Femur (tissue), 1 donor: ENCODE results near the gene SLFN11.
"Not testable (repeated sequence)": the region's sequence is repeated elsewhere in the genome, so short reads cannot be mapped to it uniquely, and the experiment has no call there.

Source experiments
- DNase-seq: peaks from one replicate; pipeline ENCODE4 v3.0.0-alpha.2; 2017

Gene SLFN11, protein sequence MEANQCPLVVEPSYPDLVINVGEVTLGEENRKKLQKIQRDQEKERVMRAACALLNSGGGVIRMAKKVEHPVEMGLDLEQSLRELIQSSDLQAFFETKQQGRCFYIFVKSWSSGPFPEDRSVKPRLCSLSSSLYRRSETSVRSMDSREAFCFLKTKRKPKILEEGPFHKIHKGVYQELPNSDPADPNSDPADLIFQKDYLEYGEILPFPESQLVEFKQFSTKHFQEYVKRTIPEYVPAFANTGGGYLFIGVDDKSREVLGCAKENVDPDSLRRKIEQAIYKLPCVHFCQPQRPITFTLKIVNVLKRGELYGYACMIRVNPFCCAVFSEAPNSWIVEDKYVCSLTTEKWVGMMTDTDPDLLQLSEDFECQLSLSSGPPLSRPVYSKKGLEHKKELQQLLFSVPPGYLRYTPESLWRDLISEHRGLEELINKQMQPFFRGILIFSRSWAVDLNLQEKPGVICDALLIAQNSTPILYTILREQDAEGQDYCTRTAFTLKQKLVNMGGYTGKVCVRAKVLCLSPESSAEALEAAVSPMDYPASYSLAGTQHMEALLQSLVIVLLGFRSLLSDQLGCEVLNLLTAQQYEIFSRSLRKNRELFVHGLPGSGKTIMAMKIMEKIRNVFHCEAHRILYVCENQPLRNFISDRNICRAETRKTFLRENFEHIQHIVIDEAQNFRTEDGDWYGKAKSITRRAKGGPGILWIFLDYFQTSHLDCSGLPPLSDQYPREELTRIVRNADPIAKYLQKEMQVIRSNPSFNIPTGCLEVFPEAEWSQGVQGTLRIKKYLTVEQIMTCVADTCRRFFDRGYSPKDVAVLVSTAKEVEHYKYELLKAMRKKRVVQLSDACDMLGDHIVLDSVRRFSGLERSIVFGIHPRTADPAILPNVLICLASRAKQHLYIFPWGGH

GRCh38 chr17:35373534-35373983 lies at the start of gene SLFN11:
Gene SLFN11, minus strand, starts transcription at chr17:35373621. Its CDS starts 9,814 bp downstream, at chr17:35363807.
- DNase-seq, result peak; percentile 87

GRCh38 chr17:35421069-35421468 lies 47.6 kb upstream of the SLFN11 start:
- DNase-seq, result not testable (repeated sequence)

- DNase-seq, result no peak
These were observed 43.2 kb upstream of the SLFN11 start for GRCh38 chr17:35416659-35417058.

DNA sequence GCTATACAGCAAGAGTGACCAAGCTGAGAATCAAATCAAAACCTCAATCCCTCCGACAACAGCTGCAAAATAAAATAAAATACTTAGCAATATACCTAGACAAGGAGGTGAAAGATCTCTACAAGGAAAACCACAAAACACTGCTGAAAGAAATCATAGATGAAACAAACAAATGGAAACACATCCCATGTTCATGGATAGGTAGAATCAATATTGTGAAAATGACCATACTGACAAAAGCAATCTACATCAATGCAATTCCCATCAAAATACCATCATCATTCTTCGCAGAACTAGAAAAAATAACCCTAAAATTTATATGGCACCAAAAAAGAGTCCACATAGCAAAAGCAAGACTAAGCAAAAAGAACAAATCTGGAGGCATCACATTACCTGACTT lies 41.3 kb upstream of the SLFN11 start:
- not testable (repeated sequence) for DNase-seq

DNA sequence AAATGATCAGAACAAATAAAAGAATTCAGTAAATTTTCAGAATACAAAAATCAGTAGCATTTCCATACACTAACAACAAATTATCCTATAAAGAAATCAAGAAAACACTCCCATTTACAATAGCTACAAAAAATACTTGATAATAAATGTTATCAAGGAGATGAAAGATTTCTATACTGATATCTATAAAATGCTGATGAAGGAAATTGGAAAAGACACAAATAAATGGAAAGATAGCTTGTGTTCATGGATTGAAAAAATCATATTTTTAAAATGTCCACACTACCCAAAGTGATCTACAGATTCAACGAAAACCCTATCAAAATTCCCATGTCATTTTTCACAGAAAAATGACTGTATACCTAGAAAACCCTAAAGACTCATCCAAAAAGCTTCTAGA lies 40.8 kb upstream of the SLFN11 start:
- DNase-seq, result no peak

DNA sequence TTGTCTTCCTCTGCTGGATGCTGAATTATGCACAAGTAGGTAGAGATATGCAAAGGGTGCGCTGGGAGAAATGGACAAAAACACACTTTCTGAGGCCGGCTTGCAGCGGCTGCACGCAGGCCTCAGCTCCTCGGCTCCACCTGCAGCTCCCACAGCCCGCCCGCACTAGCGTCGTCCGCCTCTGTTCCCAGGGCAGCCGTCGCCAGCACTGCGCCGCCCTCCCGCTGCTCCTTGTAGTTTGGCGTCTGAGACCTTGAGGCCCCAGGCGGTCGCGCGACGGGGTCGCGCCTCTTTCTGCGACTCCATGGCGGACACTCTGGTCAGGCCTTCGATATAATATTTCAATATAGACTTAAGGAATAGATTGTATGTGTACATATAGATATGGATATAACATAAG lies 34.1 kb upstream of the SLFN11 start:
- no peak for DNase-seq

GRCh38 chr17:35406568-35406967 lies 33.1 kb upstream of the SLFN11 start:
- DNase-seq, result no peak

DNA sequence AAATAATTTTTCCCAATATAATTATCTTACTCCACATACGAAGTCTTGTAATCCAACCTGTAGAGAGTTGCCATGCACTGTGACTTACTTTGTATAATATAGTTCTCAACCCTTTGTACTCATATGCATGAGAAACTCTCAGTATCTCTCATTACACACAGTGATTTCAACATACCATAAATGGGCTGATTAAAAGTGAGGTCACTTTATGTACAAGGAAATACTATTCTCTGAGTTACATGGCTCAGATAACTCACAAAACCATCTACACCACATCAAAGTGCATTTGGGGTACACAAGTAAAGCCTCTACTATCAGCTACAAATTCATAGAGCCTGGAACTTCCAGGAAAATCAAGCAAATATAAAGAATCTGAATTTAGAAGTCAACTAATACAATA lies 30.9 kb upstream of the SLFN11 start:
- DNase-seq, result no peak

DNA sequence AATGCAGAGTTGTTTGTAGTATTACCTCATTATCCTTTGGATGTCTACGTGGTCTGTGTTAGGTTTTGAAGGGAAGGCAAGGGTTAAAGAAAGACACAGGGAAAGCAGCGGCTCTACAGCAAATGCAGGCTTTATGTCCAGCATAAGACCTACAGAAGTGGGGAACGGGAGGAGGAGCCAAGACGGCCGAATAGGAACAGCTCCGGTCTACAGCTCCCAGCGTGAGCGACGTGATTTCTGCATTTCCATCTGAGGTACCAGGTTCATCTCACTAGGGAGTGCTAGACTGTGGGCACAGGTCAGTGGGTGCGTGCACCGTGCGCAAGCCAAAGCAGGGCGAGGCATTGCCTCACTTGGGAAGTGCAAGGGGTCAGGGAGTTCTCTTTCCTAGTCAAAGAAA lies 20.4 kb upstream of the SLFN11 start:
- not testable (repeated sequence) for DNase-seq

DNA sequence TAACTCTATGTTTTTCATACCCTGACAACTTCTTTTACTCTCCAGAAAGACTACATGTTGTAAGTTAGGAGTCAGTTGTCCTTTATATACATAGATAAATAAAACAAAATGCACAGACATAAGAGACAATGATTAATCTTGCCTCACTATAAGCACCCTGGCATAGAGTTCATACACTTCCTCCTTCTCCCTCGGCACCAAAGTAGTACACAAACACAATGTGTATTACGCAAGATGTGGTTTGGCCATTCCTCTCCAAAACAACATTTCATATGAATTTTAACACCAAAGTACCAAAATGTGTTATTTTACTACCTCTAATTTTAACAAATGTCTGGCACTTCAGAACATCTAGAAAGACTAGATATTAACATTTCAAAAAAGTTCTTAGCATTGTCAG lies 17.2 kb upstream of the SLFN11 start:
- DNase-seq, result no peak

GRCh38 chr17:35390156-35390555 lies 16.7 kb upstream of the SLFN11 start:
- DNase-seq, result no peak

DNA sequence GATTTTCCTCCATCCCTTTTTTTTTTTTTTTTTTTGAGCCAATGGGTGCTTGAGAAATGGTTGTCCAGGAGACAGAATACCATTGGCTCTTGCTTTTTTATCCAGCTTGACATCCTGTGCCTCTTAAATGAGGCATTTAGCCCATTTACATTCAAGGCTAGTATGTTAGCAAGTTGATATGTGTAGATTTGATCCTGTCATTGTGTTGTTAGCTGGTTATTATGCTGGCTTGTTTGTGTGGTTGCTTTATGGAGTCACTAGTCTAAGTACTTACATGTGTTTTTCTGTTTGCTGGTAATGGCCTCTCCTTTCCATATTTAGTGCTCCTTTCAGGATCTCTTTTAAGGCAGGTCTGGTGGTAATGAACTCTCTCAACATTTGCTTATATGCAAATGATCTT lies 14.1 kb upstream of the SLFN11 start:
- no peak for DNase-seq

DNA sequence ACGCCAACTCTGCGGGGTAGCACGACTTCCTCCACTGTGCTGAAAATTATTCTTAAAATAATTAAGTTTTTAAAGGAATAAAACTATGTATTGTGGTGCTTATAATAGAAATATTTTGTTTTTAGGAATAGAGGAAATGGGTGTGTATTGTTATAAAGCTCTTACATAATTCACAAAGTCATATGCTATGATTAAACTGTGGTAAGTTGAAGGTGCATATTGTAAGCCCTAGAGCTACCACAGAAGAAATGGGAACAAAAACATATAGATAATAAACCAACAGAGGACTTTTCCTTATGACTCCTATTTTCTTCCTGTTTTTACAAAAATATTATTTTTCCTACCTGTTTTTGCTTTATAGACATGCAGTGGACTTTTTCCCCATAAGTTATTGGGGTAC lies 4.3 kb upstream of the SLFN11 start:
- no peak for DNase-seq

DNA sequence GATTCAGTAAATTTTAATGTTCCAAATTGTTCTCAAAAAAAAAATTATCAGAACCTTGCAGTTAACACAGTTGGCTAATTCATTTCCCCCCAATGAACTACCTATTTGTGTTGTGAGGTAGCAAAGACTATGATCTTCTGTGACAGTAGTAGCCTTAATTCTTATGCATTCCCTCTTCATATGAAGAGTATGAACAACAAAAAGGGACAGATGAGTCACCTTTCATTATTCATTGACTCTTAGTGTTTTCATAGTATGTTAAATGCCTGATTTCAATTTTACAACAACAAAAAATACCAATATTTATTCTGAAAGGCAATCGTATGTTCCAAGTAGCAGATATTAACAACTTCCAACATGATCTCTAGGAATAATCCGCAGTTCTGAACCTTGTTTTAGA lies 3.6 kb upstream of the SLFN11 start:
- DNase-seq, result no peak

GRCh38 chr17:35376245-35376644 lies 2.8 kb upstream of the SLFN11 start:
- no peak for DNase-seq

DNA sequence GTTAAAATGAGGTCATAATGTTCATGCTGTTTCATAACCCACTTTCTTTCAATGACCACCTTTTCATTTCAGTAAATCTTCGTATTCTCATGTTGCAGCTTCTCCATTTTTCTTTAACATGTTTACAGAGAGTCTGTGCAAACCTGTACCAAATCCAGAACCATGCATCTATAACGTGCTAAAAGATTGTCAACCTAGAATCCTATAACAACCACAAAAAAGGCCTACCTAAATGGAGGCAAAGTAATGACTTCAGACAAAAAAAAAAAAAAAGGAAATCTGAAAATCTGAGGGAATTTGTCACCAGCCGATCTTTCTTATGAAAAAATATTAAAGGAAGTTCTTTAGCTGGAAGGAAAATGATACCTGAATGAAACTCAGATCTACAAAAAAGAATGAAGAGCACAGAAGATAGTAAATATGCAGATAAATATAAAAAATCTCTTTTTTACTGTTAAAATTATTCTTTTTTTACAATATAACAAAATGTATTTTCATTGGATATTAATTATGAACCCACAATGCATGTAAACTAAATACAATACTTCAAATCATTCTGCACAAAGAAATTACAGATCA lies 1.4 kb upstream of the SLFN11 start:
- no peak for DNase-seq

DNA sequence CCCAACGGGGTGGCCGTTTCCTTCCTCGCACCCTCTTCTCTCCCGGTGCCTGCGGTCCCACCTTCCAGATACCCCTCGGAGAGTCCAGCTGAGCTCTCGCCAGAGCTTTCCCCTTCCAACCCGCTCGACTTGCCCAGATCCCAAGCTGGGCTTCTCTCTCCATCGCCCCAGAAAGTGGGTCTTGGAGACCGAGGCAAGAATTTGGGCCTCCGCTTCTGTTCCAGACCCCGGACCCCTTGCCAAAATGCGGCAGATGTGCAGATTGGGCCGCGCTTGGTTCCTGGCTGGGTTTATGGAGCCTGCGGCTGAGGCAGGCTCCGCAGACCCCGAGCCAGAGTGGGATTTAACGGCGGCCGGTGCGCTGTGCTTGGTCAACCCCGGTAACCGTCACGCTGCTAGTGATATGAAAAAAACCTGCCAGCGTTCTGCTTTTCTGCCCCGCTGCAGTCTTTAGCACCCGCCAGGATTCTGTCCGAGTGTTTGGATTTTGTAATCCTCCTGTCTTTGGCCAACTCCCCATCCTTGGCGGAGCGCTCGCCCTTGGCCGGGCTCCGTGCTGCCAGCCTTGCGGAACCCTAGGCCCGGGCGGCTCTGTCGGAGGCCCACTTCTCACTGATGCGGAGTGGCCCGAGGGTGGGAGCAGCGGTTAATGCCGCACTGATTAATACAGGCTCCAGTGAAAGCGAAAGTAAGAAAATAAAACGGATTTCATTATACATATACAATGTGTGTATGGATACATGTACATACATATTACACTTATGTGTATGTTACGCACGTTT lies 754 bp upstream of the SLFN11 start:
- peak; percentile 67 for DNase-seq

DNA sequence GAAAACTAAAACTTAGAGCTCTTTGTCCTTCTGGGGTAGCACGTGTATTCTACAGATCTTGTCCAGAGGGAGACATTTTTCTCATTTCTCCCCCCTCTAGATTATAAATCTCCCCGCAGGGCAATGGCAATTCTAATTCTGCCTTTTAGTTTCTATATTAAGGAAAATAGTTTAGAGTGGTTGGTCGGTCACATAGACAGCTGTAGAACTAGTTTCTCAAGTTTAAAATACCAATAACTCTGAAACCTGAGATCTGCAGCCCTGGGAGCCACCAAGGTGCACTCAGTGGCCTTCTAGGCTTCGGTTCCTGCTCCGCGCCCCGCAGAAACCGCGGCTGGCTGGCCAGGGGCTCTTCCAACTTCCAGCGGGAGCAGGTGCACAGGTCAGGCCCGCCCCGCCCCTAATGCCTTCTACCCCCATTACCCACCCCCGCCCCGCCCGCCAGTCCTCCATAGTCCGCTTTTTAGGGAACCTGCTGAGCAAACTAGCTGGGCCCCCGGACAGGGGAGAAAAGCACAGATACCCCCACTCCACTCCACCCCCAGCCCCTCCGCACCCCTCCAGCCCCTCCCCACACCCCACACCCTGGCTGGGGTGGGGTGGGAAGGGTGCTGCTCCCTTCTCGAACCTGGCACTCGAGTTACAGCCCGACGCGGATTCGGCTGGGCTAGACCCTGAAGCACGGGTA lies 431 bp downstream of the SLFN11 start:
- DNase-seq, result peak; percentile 22

DNA sequence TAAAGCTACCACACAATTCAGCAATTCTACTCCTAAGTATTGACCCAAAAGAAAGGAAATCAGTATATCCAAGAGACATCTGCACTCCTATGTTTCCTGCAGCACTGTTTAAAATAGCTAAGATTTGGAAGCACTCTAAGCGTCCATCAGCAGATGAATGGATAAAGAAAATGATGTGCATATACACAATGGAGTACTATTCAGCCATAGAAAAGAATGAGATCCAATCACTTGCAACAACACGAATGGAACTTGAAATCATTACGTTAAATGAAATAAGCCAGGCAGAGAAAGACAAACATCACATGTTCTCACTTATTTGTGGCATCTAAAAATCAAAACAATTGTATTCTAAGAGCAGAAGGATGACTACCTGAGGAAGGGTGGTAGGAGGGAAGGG lies 1.5 kb downstream of the SLFN11 start:
- DNase-seq, result no peak

- DNase-seq, result no peak
These were observed 5.2 kb downstream of the SLFN11 start for GRCh38 chr17:35368081-35368830.

GRCh38 chr17:35361027-35361426 lies 12.4 kb downstream of the SLFN11 start:
- DNase-seq, result no peak
